ENCODE data around the gene DDX31.
"Not testable (repeated sequence)": the region's sequence is repeated elsewhere in the genome, so short reads cannot be mapped to it uniquely, and the experiment has no call there.

DDX31 gene

GRCh38 chr9:132669698-132670456, at the start of gene DDX31:
DDX31 (minus strand) TSS chr9:132669983; CDS start chr9:132669934, 49 bp downstream.
- DNase-seq: peak; percentile 88

DNA sequence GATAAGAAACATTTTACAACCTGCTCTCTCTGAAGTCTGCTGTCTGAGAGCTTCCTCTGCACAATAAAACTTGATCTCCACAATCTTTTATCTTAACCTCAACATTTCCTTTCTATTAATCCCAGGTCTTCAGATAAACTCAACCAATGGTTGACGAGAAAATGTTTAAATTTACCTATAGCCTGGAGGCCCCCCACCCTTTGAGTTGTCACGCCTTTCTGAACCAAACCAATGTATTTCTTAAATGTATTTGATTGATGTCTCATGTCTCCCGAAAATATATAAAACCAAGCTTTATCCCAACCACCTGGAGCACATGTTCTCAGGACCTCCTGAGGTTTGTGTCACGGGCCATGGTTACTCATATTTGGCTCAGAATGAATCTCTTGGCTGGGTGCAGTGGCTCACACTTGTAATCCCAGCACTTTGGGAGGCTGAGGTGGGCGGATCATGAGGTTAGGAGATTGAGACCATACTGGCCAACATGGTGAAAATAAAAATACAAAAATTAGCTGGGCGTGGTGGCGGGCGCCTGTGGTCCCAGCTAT, 48.7 kb upstream of the DDX31 start:
- not testable (repeated sequence) for DNase-seq

DNA sequence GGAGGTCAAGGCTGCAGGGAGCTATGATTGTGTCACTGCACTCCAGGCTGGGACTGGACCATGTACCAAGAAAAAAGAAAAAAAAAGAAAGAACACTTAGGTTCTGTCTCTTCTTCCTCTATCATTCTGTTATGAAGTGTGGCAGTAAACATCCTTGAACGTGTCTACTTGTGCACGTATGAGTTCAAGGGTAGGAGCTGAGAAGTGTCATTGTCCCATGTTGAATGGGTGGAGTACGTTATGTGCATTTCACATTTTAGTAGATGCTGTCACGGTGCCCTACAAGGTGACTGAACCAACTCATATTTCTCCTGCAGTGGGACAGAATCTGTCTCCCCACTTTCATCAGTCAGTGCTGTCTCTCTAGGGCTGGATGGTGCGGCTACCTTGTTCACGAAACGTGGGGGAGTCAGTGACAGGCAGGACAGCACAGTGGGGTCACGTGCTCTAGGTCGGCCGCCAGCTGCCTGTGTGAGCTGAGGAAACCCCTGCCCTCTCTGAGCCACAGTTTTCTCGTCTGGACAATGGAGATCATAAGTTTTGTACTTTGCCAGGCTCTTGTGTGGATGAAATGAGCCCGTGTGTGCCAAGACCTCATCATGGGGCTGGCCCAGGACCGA, 47.7 kb upstream of the DDX31 start:
- no peak for DNase-seq

- DNase-seq: no peak
Observed at GRCh38 chr9:132716007-132716406, 46.2 kb upstream of the DDX31 start.

DNA sequence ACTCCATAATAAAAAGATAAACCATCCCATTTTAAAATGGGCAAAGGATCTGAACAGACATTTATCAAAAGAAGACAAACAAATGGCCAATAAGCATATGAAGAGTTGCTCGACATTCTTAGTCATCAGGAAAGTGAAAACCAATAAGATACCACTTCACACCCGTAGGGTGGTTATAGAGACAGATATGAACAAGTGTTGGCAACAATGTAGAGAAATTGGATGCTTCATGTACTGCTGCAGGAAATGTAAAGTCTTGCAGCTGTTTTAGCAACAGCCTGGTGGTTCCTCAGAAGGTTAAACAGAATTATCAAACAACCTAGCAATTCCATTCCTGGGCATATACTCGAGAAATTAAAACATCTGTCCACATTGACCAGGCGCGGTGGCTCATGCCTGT, 43.0 kb upstream of the DDX31 start:
- DNase-seq: no peak

DNA sequence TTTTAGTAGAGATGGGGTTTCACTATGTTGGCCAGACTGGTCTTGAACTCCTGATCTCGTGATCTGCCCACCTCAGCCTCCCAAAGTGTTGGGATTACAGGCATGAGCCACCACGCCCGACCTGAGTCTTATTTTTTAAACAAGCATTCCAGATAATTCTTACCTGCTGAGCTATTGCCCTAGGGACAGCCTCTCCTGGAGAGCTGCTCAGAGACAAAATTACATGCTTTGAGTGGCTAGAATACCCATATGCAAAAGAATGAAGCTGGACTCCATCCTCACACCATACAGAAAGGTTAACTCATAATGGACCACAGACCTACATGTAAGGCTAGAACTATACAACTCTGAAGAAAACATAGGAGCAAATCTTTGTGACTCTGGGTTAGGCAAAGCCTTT, 42.1 kb upstream of the DDX31 start:
- no peak for DNase-seq

- DNase-seq: not testable (repeated sequence)
Observed at GRCh38 chr9:132711152-132711551, 41.4 kb upstream of the DDX31 start.

GRCh38 chr9:132710333-132710732, 40.5 kb upstream of the DDX31 start:
- no peak for DNase-seq

DNA sequence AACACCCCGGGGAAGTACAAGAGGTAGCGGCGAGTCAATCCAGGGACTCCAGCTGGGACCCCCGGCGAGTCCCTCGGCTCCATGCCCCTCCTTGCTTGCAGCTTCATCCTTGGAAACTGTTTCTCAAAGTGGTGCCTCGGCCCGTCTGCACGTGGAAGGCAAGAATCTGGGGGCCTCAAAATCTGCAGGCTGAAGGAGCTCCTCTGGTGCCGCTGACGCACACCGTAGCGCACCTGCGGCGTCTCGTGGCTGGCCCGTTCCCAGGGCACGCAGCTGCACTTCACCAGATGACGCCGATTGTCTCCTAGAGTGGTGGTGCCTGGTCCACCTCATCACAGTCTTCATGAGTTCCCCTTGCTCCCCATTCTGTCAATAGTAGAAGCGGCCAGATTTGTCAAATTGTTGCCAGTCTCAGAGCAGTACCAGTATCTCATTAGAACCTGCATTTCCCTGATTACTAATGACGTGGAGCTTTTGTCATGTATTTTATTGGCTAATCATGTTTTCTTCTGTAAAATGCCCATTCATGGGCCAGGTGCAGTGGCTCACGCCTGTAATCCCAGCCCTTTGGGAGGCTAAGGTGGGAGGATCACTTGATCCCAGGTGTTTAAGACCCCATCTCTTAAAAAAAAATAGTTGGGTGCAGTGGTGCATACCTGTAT, 39.1 kb upstream of the DDX31 start:
- no peak for DNase-seq

DNA sequence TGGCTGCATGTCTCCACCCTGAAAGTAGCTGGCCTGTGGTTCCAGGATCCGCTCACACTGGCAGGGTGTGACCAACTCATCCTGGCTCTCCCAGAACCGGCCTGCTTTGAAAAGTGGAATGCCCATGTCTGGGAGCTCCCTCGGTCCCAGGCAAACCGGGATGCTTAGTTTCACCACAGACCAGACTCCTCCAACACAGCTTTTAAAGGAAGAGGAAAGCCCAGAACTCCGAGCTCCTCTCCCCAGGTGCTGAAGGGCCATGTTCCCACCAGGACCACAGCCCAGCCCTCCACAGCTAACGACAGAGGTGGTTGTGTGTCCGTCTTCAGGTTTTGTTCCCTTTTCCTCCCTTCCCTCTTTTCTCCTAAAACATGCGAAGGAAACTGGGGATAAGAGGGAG, 38.5 kb upstream of the DDX31 start:
- no peak for DNase-seq

- DNase-seq: no peak
Observed at GRCh38 chr9:132703336-132703735, 33.6 kb upstream of the DDX31 start.

DNA sequence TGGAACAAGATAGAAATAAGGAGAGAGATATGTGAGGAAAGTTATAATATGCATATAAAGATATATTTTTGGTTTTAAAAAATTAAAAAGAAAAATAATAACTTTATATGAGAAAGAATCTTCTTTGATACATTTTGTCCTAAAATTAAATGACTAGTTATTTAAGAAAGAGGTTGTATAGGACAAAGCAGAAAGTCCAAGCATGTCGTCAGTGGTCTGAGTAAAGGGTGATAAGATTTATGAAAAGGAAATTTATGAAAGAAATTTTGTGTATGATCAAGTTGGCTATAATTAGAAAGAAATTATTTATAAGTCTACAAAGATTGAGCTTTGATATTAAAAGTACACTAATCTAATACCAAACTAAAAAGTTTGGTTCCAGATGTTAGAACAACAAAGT, 32.5 kb upstream of the DDX31 start:
- DNase-seq: no peak

GRCh38 chr9:132699956-132700355, 30.2 kb upstream of the DDX31 start:
- DNase-seq: no peak

DNA sequence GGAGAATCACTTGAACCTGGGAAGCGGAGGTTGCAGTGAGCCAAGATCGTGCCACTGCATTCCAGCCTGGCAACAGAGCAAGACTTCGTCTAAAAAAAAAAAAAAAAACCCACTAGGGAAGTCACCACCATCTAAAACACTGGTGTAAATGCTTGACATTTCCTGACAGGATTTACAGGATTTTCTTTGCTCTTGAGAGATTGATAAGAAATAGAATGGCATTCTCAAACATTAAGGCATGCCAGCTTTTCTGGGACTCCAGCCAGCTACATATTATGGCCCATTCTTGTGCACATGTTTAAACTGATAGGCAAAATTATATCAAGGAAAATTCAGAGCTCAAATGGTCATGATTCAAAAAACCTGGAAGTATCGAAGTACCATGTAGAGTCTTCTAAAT, 29.2 kb upstream of the DDX31 start:
- no peak for DNase-seq

DNA sequence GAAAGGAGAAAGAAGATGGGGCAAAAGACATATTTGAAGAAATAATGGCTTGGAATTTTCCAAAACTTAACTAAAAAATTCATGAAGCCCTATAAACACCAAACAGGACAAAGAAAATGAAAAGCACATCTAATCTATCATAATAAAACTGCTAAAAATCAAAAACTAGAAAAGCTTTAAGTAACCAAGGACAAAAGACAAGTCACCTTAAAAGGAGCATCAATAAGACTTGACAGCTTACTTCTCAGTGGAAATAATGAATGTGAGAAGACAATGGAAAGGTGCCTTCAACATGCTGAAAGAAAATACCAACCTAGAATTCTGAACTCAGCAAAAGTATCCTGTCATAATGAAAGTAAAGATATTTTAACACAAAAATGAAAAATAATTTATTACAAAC, 27.4 kb upstream of the DDX31 start:
- DNase-seq: no peak

DNA sequence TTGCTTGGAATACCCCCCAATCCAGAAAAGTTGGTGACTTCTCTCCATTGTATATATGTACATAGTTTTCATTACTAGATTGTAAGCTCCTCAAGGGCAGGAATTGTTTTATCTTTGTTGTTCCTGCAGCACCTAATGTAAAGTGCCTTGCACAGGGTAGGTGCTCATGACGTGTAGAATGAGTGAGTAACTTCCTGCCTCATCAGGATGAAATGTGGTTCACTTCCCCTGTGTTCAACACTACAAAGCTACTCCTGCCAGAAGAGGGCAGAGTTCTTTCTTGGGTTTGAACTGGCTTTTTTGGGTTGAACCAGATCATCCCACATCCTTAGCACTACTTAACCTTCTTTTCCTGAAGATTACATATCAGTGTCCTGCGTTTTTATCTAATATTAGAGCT, 24.4 kb upstream of the DDX31 start:
- peak; percentile 21 for DNase-seq

DNA sequence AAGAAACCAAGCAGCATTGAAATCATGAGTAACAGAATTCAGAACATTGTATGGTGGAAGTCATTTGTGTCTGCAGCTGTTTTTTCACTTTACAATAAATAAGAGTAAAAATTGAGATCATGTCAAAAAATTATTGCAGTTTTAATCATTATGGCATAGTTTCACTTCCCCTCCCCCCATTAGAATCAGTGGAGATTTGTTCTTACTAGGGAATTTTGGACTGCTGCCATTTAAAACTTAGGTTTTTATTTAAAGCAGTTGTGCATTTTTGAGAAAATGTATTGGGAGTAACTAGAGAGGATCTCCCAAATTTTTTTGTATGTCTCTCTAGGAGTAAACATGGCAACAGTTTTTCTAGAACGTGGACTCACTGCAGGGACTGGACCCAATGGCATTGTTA, 20.9 kb upstream of the DDX31 start:
- DNase-seq: no peak

DNA sequence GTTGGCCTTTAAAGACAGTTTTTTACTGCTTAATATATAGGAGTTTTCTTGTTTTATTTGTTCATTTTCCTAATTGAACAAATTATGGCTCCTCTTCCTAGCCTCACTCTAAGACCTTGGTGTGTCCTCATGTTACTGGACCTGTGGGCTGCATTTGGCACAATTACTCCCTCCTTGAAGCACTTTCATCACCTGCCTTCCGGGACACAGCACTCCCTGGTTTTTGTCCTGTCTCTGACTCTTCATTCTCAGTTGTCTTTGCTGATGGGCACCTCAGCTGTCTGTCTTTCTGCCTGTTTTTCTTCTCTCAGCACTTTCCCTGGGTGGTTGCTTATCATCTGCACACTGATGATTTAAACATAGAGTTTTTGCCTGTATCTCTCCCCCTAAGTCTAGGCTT, 14.1 kb upstream of the DDX31 start:
- DNase-seq: no peak

DNA sequence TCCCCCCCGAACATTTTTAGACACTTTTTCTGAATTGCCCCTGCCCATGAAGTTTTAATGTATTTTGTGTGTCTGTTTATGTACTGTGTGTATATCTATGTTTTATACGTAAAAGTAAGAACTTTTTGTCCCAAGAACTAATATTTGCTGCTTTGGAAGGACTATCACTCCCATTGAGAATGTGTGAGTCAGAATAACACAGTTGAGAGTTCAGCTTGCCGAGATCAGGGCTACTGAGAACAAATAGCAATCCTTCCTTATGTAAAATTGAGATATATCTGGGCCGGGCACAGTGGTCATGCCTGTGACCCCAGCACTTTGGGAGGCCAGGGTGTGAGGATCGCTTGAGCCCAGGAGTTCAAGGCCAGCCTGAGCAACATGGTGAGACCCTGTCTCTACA, 11.8 kb upstream of the DDX31 start:
- DNase-seq: no peak

GRCh38 chr9:132679946-132680625, 10.3 kb upstream of the DDX31 start:
- no peak for DNase-seq

DNA sequence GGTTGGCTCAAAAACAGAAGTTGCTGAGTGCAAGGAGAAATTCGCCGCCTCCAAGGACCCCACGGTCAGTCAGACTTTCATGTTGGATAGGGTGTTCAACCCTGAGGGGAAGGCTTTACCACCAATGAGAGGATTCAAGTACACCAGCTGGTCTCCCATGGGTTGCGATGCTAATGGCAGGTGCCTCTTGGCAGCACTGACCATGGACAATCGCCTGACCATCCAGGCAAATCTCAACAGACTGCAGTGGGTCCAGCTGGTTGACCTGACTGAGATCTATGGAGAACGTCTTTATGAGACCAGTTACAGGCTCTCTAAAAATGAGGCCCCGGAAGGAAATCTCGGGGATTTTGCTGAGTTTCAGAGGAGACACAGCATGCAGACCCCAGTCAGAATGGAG, 8.2 kb upstream of the DDX31 start:
- no peak for DNase-seq

- DNase-seq: no peak
Observed at GRCh38 chr9:132674485-132674884, 4.7 kb upstream of the DDX31 start.

DNA sequence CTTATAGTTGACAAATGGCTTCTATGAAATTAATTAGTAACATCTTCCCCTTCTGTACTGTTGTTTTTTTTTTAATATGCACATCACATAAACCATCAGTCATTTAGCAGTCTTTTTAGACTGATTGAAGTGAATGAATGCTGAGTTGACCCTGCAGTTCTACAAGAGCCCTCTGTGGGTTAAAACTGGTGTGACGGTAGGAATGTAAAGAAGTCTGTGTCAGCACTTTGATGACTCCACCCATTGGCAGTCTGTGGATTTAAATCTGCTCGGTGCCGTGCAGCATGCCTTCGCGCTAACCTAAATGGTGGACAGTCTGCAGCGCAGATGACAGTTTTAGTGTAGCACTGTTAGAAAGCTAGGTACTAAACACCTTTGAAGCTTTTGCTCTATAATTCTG, 3.6 kb upstream of the DDX31 start:
- DNase-seq: no peak

- DNase-seq: no peak
Observed at GRCh38 chr9:132672413-132672690, 2.6 kb upstream of the DDX31 start.

Data from CD4-positive, alpha-beta T cell treated with Interleukin-17A for 4 hours (primary cell).